Nephron progenitor cell (in vitro differentiated cells): Measurements from ENCODE around the gene DIABLO.

Experiments used
- DNase-seq: peaks from one replicate; pipeline ENCODE4 v3.0.0; 2021
- H3K27ac Mint-ChIP-seq: 2 replicates; pipeline ENCODE4 v1.8.0; 2021; ENCODE audit warnings: mild to moderate bottlenecking, moderate library complexity, mixed read lengths
- H3K27me3 Mint-ChIP-seq: 2 replicates; pipeline ENCODE4 v1.8.0; 2021; ENCODE audit warnings: mild to moderate bottlenecking, low read depth, mixed read lengths; ENCODE audit not compliant: poor library complexity
- H3K36me3 Mint-ChIP-seq: 2 replicates; pipeline ENCODE4 v1.8.0; 2021; ENCODE audit warnings: low read depth, mixed read lengths
- H3K4me1 Mint-ChIP-seq: 2 replicates; pipeline ENCODE4 v1.8.0; 2021; ENCODE audit warnings: mixed read lengths
- H3K4me3 Mint-ChIP-seq: 2 replicates; pipeline ENCODE4 v1.8.0; 2021; ENCODE audit warnings: mild to moderate bottlenecking, moderate library complexity, mixed read lengths
- H3K9me3 Mint-ChIP-seq: 2 replicates; pipeline ENCODE4 v1.8.0; 2021; ENCODE audit warnings: mild to moderate bottlenecking, moderate library complexity, mixed read lengths
- TF ChIP-seq, protein P1 (sequence below): fragments of 200-600 bp; sonication (generic); IDR thresholded peaks from 2 replicates; pipeline ENCODE4 v1.5.0; 2021; ENCODE audit warnings: antibody characterized with exemption

The DIABLO gene

DNA sequence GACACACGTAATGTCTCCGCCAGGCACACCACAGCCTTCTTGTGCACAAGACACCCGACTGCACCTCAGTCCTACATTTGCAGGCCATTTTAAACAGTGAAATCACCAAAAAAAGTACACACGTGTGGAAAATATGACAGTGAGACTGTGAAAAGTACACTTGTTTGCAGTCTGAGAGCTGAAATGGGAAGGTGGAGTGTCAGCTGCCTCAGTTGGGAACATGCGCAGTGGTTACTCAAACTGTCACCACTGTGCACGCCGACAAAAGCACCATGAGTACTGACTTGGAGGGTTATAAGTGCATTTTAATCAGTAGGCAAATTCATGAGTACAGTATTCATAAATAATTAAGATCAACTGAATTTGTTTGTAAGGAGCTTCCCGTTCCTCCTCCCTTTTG is 24.7 kb upstream of the DIABLO start:
- no peak for DNase-seq
- H3K9me3 Mint-ChIP-seq, result no peaks in the 10 kb centered on the region
- TF ChIP-seq, protein P1, sequence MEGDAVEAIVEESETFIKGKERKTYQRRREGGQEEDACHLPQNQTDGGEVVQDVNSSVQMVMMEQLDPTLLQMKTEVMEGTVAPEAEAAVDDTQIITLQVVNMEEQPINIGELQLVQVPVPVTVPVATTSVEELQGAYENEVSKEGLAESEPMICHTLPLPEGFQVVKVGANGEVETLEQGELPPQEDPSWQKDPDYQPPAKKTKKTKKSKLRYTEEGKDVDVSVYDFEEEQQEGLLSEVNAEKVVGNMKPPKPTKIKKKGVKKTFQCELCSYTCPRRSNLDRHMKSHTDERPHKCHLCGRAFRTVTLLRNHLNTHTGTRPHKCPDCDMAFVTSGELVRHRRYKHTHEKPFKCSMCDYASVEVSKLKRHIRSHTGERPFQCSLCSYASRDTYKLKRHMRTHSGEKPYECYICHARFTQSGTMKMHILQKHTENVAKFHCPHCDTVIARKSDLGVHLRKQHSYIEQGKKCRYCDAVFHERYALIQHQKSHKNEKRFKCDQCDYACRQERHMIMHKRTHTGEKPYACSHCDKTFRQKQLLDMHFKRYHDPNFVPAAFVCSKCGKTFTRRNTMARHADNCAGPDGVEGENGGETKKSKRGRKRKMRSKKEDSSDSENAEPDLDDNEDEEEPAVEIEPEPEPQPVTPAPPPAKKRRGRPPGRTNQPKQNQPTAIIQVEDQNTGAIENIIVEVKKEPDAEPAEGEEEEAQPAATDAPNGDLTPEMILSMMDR, result no peak
- peaks cover 3% of the 10 kb centered on the region for H3K27me3 Mint-ChIP-seq
- no peaks in the 10 kb centered on the region for H3K4me1 Mint-ChIP-seq
- H3K27ac Mint-ChIP-seq, result no peak overlapping the region
- H3K4me3 Mint-ChIP-seq, result no peak overlapping the region
- H3K36me3 Mint-ChIP-seq, result peaks cover 21% of the 10 kb centered on the region

DNA sequence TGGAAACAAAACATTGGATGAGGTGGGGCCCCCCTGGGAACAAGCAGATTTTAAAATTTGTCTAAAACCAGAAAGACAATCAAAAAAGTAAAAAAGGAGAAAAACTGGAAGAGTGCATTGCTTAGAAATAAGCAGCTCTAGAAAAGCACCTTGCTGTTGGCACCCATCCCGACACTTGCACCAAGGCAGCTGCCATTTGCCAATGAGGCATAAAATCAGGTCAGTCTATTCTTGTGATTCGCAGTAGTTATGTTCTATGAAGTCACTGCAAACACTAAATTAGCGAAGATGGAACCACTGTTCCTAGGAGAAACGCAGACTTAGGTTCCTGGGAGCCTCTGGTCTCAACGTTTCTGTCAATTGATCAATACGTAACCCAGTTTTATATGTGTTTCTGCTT is 24.2 kb upstream of the DIABLO start:
- Mint-ChIP-seq H3K4me1 (no peaks in the 10 kb centered on the region), H3K36me3 (peaks cover 20% of the 10 kb centered on the region), H3K27me3 (peaks cover 3% of the 10 kb centered on the region), H3K27ac (no peak overlapping the region), H3K4me3 (no peak overlapping the region), H3K9me3 (no peaks in the 10 kb centered on the region)
- TF ChIP-seq, protein P1, result no peak
- no peak for DNase-seq

GRCh38 chr12:122245553-122245952 is 19.7 kb upstream of the DIABLO start:
- Mint-ChIP-seq H3K9me3 (no peaks in the 10 kb centered on the region), H3K36me3 (peaks cover 30% of the 10 kb centered on the region), H3K4me3 (no peak overlapping the region), H3K27ac (no peak overlapping the region), H3K27me3 (peaks cover 2% of the 10 kb centered on the region), H3K4me1 (no peaks in the 10 kb centered on the region)
- TF ChIP-seq, protein P1, result no peak
- no peak for DNase-seq

DNA sequence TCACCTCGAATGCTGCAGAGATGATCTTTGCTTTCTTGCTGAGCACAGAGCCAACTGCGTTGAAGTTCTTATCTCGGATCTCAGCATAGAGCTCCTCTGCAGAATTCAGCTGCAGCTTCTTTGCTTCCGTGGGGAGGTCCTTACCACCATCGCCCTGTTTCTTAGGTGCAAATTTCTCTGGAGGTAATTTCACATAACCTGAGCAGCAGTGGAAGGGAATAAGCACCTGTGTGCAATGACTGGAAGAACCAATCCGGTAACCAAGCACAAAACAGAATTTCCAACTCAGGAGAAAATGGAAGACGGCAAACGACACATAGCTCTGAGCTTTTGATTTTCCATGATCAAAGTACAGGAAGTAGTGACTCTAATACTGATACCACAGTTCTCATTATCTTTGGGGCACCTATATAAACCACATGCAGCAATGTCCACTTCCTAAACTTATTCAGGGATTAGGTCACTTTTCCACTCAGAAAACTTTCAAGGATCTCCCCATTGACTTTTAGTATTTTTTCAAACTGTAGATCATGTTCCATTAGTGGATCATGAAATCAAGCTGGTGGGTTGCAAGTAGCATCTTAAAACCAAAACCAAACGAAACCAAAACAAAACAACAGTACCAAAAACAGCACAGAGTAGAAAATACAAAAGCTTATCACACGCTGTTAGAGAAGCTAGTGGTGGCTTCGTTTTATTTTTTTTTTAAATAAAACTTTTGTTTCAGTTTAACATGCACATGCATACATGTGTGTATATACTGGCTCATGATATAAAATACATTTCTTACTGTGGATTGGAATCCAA is 18.9 kb upstream of the DIABLO start:
- H3K4me1 Mint-ChIP-seq, result no peaks in the 10 kb centered on the region
- peaks cover 3% of the 10 kb centered on the region for H3K27me3 Mint-ChIP-seq
- no peak overlapping the region for H3K4me3 Mint-ChIP-seq
- peaks cover 35% of the 10 kb centered on the region for H3K36me3 Mint-ChIP-seq
- peak overlapping the region; percentile 86 for H3K27ac Mint-ChIP-seq
- DNase-seq, result no peak
- H3K9me3 Mint-ChIP-seq, result no peaks in the 10 kb centered on the region
- TF ChIP-seq, protein P1, result no peak

GRCh38 chr12:122243965-122244364 is 18.1 kb upstream of the DIABLO start:
- H3K36me3 Mint-ChIP-seq, result peaks cover 38% of the 10 kb centered on the region
- no peak for DNase-seq
- peaks cover 3% of the 10 kb centered on the region for H3K27me3 Mint-ChIP-seq
- no peaks in the 10 kb centered on the region for H3K9me3 Mint-ChIP-seq
- TF ChIP-seq, protein P1, result no peak
- no peak overlapping the region for H3K4me3 Mint-ChIP-seq
- no peaks in the 10 kb centered on the region for H3K4me1 Mint-ChIP-seq
- peak overlapping the region; percentile 36 for H3K27ac Mint-ChIP-seq

DNA sequence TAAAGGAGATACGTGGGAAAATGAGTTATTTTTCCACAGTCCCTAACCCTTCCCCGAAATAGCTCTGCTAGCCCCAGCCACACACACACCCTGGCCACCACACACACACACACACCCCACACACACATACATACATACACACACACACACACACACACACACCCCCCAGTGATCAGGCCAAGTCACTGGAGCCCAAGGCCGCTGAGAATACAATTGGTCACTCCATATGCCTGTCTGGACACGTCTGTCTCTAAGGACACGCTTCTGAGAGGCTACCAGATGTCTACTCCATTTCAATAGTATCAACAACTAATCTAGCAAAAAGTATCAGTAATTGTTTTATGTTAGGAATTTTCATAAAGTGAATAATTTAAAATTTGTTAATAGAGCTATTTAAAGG is 13.0 kb upstream of the DIABLO start:
- Mint-ChIP-seq H3K9me3 (no peaks in the 10 kb centered on the region), H3K27me3 (peaks cover 3% of the 10 kb centered on the region), H3K27ac (peak overlapping the region; percentile 47), H3K4me3 (no peak overlapping the region), H3K36me3 (peaks cover 50% of the 10 kb centered on the region), H3K4me1 (no peaks in the 10 kb centered on the region)
- no peak for DNase-seq
- TF ChIP-seq, protein P1, result no peak
